Stimulated activated CD4-positive, alpha-beta T cell treated with anti-CD3 and anti-CD28 coated beads, Interleukin-2, amount 100 ng/mL, for 24 hours (primary cell): ENCODE results near the gene LRCH4.
A peak's percentile ranks its signal among the peaks of the same experiment; 100 is the strongest.
"Not testable (repeated sequence)": the region's sequence is repeated elsewhere in the genome, so short reads cannot be mapped to it uniquely, and the experiment has no call there.

Source experiments
- DNase-seq, 2 donors: peaks; one replicate each; pipeline ENCODE4 v3.0.0-alpha.2; 2020

LRCH4 gene

GRCh38 chr7:100543586-100543985, 42.3 kb downstream of the LRCH4 start:
- DNase-seq = no peak

GRCh38 chr7:100541309-100541708, 44.6 kb downstream of the LRCH4 start:
- DNase-seq = not testable (repeated sequence)

- DNase-seq = no peak
Measured at GRCh38 chr7:100540073-100540723, 45.7 kb downstream of the LRCH4 start.

GRCh38 chr7:100539436-100540006, 46.4 kb downstream of the LRCH4 start:
- peak; percentile 25 to 26 for DNase-seq

- peak; percentile 100 for DNase-seq
Measured at GRCh38 chr7:100538654-100539435, 47.1 kb downstream of the LRCH4 start, which contains the start of gene AGFG2. Gene AGFG2 (plus strand): TSS chr7:100539203. CDS start chr7:100539347, 144 bp downstream.

GRCh38 chr7:100538348-100538653, 47.6 kb downstream of the LRCH4 start:
- DNase-seq = no peak

- not testable (repeated sequence) for DNase-seq
Measured at GRCh38 chr7:100536695-100537094, 49.2 kb downstream of the LRCH4 start.

GRCh38 chr7:100535982-100536381, 49.9 kb downstream of the LRCH4 start:
- DNase-seq = not testable (repeated sequence)

GRCh38 chr7:100532165-100533022, 53.5 kb downstream of the LRCH4 start:
- DNase-seq = no peak

GRCh38 chr7:100528108-100528866, 57.6 kb downstream of the LRCH4 start:
- DNase-seq = not testable (repeated sequence)
